ENCODE results near the gene PIK3R2. TPM values are rescaled to one million over a fixed set of nuclear protein-coding genes. Genes with fewer than 3 reads are reported as not detected.
A peak's percentile ranks its signal among the peaks of the same experiment; 100 is the strongest.

The PIK3R2 gene
- total and polyA plus RNA-seq, 10 donors: 4.2 to 22.7 (median 13.9) TPM

DNA sequence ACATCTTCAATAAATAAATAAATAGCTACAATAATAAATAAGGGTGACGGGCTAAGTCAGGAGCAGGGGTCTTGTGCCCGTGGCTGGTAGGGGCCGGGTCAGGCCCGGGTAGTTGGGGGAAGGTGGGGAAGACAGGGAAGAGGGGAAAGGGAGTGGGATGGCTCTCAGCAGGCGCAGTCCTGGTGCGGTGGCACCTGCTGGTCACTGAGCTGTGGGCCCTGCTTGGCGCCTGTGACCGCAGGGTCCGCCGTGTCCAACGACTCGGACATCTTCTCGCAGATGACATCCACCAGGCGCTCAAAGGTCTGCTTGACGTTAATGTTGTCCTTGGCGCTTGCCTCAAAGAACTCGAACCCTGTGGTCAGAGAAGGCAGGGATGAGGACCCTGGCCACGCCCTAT, 44.3 kb downstream of the PIK3R2 start:
- no peaks in the 10 kb centered on the region for H3K9me3 ChIP-seq
- intact Hi-C loops (cut with DNase I; ENCODE audit: low total_unique reads): no loop called here
- no peak overlapping the region for H3K27ac ChIP-seq
- H3K27me3 ChIP-seq (replicated peaks in 1 of 7): no peaks in the 10 kb centered on the region
- peaks cover 0 to 69% (median 33%) of the 10 kb centered on the region in 6 donors for H3K36me3 ChIP-seq
- peaks cover 12 to 43% (median 20%) of the 10 kb centered on the region in 6 donors for H3K4me1 ChIP-seq
- DNase-seq: no peak
- peak in 1 of 3 donors; percentile 4 for TF ChIP-seq POLR2AphosphoS5 (IDR thresholded peaks at IDR 0.05)
- TF ChIP-seq, protein P1, sequence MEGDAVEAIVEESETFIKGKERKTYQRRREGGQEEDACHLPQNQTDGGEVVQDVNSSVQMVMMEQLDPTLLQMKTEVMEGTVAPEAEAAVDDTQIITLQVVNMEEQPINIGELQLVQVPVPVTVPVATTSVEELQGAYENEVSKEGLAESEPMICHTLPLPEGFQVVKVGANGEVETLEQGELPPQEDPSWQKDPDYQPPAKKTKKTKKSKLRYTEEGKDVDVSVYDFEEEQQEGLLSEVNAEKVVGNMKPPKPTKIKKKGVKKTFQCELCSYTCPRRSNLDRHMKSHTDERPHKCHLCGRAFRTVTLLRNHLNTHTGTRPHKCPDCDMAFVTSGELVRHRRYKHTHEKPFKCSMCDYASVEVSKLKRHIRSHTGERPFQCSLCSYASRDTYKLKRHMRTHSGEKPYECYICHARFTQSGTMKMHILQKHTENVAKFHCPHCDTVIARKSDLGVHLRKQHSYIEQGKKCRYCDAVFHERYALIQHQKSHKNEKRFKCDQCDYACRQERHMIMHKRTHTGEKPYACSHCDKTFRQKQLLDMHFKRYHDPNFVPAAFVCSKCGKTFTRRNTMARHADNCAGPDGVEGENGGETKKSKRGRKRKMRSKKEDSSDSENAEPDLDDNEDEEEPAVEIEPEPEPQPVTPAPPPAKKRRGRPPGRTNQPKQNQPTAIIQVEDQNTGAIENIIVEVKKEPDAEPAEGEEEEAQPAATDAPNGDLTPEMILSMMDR (IDR thresholded peaks at IDR 0.05 in 8 of 11, conservative IDR thresholded peaks at IDR 0.05 in 3 of 11): no peak
- no peak overlapping the region for H3K4me3 ChIP-seq
- WGBS, 5 donors: 91 to 97% (median 92%) methylated on average over 15 to 18 of the region's 18 CpGs

DNA sequence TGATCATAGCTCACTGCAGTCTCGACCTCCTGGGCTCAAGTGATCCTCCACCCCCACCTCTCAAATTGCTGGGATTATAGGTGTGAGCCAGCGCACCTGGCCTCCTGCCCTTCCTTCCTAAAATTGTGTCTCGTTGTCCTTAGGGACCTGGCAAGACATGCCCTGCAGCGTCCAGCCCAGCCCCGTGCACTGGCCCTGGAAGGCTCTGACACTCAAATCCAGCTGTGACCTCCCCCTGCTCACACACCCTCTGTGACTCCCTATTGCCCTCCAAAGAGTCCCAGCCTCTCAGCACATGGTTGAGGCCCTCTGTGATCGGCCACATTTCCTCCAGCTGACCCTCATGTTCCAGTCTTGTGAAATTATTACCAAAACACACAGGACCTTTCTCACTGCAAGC, 45.0 kb downstream of the PIK3R2 start:
- H3K36me3 ChIP-seq: peaks cover 0 to 70% (median 33%) of the 10 kb centered on the region in 6 donors
- H3K9me3 ChIP-seq: no peaks in the 10 kb centered on the region
- no peak overlapping the region for H3K4me3 ChIP-seq
- H3K4me1 ChIP-seq: peaks cover 17 to 47% (median 26%) of the 10 kb centered on the region in 6 donors
- WGBS, 5 donors: 68 to 78% (median 75%) methylated on average over 6 of the region's 6 CpGs
- TF ChIP-seq, protein P1 (IDR thresholded peaks at IDR 0.05 in 8 of 11, conservative IDR thresholded peaks at IDR 0.05 in 3 of 11): no peak
- no peak for TF ChIP-seq POLR2AphosphoS5 (IDR thresholded peaks at IDR 0.05)
- TF ChIP-seq POLR2A (IDR thresholded peaks at IDR 0.05): no peak
- DNase-seq: no peak
- intact Hi-C loops (cut with DNase I; ENCODE audit: low total_unique reads): no loop called here
- H3K27me3 ChIP-seq (replicated peaks in 1 of 7): peaks cover 0 to 3% (median 0%) of the 10 kb centered on the region in 7 donors
- H3K27ac ChIP-seq: no peak overlapping the region

DNA sequence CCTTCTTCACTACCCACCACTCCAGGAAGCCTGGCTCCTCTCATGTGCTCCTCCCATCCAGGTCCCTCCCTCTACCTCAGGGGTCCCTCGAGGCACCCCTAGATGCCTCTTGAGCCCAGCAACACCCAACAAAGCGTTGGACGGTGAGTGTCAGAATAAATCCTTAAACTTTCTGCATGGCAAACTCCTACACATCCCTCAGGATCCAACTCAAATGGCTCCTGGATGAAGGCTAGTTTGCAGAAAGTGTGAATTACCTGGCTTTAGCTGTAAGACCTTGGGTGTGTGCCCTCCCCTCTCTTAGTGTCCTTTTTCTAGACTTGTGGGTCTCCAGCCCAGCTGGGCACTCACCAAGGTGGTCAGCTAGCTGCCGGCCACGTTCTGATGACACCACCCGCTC, 45.4 kb downstream of the PIK3R2 start:
- TF ChIP-seq POLR2A (IDR thresholded peaks at IDR 0.05): no peak
- no peak for TF ChIP-seq POLR2AphosphoS5 (IDR thresholded peaks at IDR 0.05)
- TF ChIP-seq, protein P1 (IDR thresholded peaks at IDR 0.05 in 8 of 11, conservative IDR thresholded peaks at IDR 0.05 in 3 of 11): no peak
- Histone ChIP-seq H3K27me3 (replicated peaks in 1 of 7) (peaks cover 0 to 6% (median 0%) of the 10 kb centered on the region in 7 donors), H3K9me3 (no peaks in the 10 kb centered on the region), H3K4me1 (peaks cover 20 to 50% (median 30%) of the 10 kb centered on the region in 6 donors), H3K36me3 (peaks cover 0 to 70% (median 33%) of the 10 kb centered on the region in 6 donors), H3K27ac (no peak overlapping the region), H3K4me3 (no peak overlapping the region)
- intact Hi-C loops (cut with DNase I; ENCODE audit: low total_unique reads): no loop called here
- DNase-seq: no peak
- WGBS, 5 donors: 85 to 97% (median 92%) methylated on average over 6 of the region's 6 CpGs

DNA sequence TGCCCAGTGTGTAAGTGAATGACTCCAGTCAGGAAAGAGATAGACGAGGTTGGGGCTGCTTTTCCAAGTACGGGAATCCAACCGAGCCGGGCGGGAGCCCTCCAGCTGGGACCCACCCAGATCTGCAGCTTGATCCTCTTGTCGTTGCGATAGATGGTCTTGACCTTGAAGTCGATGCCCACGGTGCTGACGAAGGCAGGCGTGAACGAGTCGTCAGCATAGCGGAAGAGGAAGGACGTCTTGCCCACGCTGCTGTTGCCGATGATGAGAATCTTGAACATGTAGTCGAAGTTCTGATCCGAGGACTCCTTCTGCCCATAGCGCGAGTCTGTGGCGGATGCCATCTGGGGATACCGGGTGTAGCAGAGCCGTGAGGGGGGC, 49.4 kb downstream of the PIK3R2 start:
- Histone ChIP-seq H3K9me3 (no peaks in the 10 kb centered on the region), H3K27me3 (replicated peaks in 1 of 7) (peaks cover 0 to 6% (median 0%) of the 10 kb centered on the region in 7 donors), H3K4me3 (peak overlapping the region in 2 of 8 donors; percentile 87), H3K36me3 (peaks cover 0 to 45% (median 19%) of the 10 kb centered on the region in 6 donors), H3K27ac (no peak overlapping the region), H3K4me1 (peaks cover 12 to 56% (median 31%) of the 10 kb centered on the region in 6 donors)
- no peak for DNase-seq
- 78 to 85% (median 81%) methylated on average over 17 to 24 of the region's 24 CpGs for WGBS, 5 donors
- intact Hi-C loops (cut with DNase I; ENCODE audit: low total_unique reads): no loop called here
- no peak for TF ChIP-seq POLR2AphosphoS5 (IDR thresholded peaks at IDR 0.05)
- no peak for TF ChIP-seq POLR2A (IDR thresholded peaks at IDR 0.05)
- TF ChIP-seq, protein P1 (IDR thresholded peaks at IDR 0.05 in 8 of 11, conservative IDR thresholded peaks at IDR 0.05 in 3 of 11): no peak
